ENCODE results near the gene CUBN.

Gene CUBN

GRCh38 chr10:17066807-17067206, 62.8 kb downstream of the CUBN start:
- no peak for DNase-seq

GRCh38 chr10:17066000-17066399, 63.6 kb downstream of the CUBN start:
- DNase-seq, result no peak

- DNase-seq, result no peak
Observed at GRCh38 chr10:17065273-17065672, 64.3 kb downstream of the CUBN start.

GRCh38 chr10:17064435-17064834, 65.2 kb downstream of the CUBN start:
- no peak for DNase-seq

GRCh38 chr10:17062955-17063484, 66.6 kb downstream of the CUBN start:
- DNase-seq, result no peak

- DNase-seq, result no peak
Observed at GRCh38 chr10:17062493-17062892, 67.1 kb downstream of the CUBN start.

- no peak for DNase-seq
Observed at GRCh38 chr10:17062009-17062408, 67.6 kb downstream of the CUBN start.

GRCh38 chr10:17061418-17061817, 68.2 kb downstream of the CUBN start:
- no peak for DNase-seq

- no peak for DNase-seq
Observed at GRCh38 chr10:17060289-17060688, 69.3 kb downstream of the CUBN start.

GRCh38 chr10:17059197-17059688, 70.4 kb downstream of the CUBN start:
- DNase-seq, result no peak

GRCh38 chr10:17058093-17058492, 71.5 kb downstream of the CUBN start:
- no peak for DNase-seq

GRCh38 chr10:17056781-17057428, 72.7 kb downstream of the CUBN start:
- no peak for DNase-seq

- DNase-seq, result no peak
Observed at GRCh38 chr10:17053513-17053912, 76.1 kb downstream of the CUBN start.

GRCh38 chr10:17053061-17053460, 76.5 kb downstream of the CUBN start:
- DNase-seq, result no peak

- no peak for DNase-seq
Observed at GRCh38 chr10:17051851-17052250, 77.8 kb downstream of the CUBN start.

- DNase-seq, result no peak
Observed at GRCh38 chr10:17049195-17049594, 80.4 kb downstream of the CUBN start.

- DNase-seq, result no peak
Observed at GRCh38 chr10:17047908-17048307, 81.7 kb downstream of the CUBN start.

- DNase-seq, result no peak
Observed at GRCh38 chr10:17046989-17047388, 82.6 kb downstream of the CUBN start.

GRCh38 chr10:17043586-17043985, 86.0 kb downstream of the CUBN start:
- DNase-seq, result no peak

GRCh38 chr10:17041626-17042520, 87.7 kb downstream of the CUBN start:
- DNase-seq, result no peak

GRCh38 chr10:17038627-17039026, 91.0 kb downstream of the CUBN start:
- DNase-seq, result no peak

- no peak for DNase-seq
Observed at GRCh38 chr10:17037910-17038309, 91.7 kb downstream of the CUBN start.

GRCh38 chr10:17035446-17035845, 94.2 kb downstream of the CUBN start:
- DNase-seq, result no peak
